Uterus (tissue), 4 donors: ENCODE measurements around the gene PAK2. TPM values are rescaled to one million over a fixed set of nuclear protein-coding genes. Genes with fewer than 3 reads are reported as not detected.

Experiments used
- DNase-seq, 2 donors: peaks; one replicate each; pipeline ENCODE4 v3.0.0-alpha.2; 2019 to 2020
- H3K27ac ChIP-seq, 2 donors: fragments of 200-600 bp; sonication (generic); 1 replicate in 1 of 2; 2 replicates in 1 of 2; pipeline ENCODE4 v1.5.1; 2016 to 2018
- H3K27me3 ChIP-seq, 2 donors: fragments of 200-600 bp; sonication (generic); one replicate each; pipeline ENCODE4 v1.5.1; 2018 to 2019; ENCODE audit warnings: control low read depth in 1 of 2
- H3K36me3 ChIP-seq, 2 donors: fragments of 200-600 bp; sonication (generic); one replicate each; pipeline ENCODE4 v1.5.1; 2019; ENCODE audit warnings: control low read depth in 1 of 2
- H3K4me1 ChIP-seq, 2 donors: fragments of 200-600 bp; sonication (generic); one replicate each; pipeline ENCODE4 v1.5.1; 2018 to 2019; ENCODE audit warnings: control low read depth in 1 of 2
- H3K4me3 ChIP-seq, 2 donors: fragments of 200-600 bp; sonication (generic); 1 replicate in 1 of 2; 2 replicates in 1 of 2; pipeline ENCODE4 v1.5.1; 2018 to 2019; ENCODE audit warnings: mild to moderate bottlenecking in 1 of 2
- H3K9me3 ChIP-seq, 2 donors: fragments of 200-600 bp; sonication (generic); one replicate each; pipeline ENCODE4 v1.5.1; 2019; ENCODE audit warnings: control low read depth in 1 of 2
- CTCF ChIP-seq, 4 experiments: fragments of 200-600 bp in 2 of 4; fragments of 450-650 bp in 2 of 4; sonication (generic) in 2 of 4; IDR thresholded peaks; one replicate each; pipeline ENCODE4 v1.5.1; 2016 to 2019; ENCODE audit warnings: antibody characterized with exemption in 4 of 4, mild to moderate bottlenecking in 2 of 4, moderate library complexity in 1 of 4
- POLR2A ChIP-seq, 2 donors: fragments of 450-650 bp; IDR thresholded peaks; one replicate each; pipeline ENCODE4 v1.6.1; 2016; ENCODE audit warnings: antibody characterized with exemption in 2 of 2, mild to moderate bottlenecking in 1 of 2, moderate library complexity in 1 of 2
- intact Hi-C: fragments of 100-400 bp; cut with DNase I; formaldehyde crosslinking; loops from one replicate; pipeline ENCODE4 v1.15.1; 2023; ENCODE audit warnings: low total_unique reads
- total RNA-seq, 4 donors: library from RNA; depleted of rRNA in 3 of 4; stranded (reverse); fragments of >200 nt in 3 of 4; gene quantifications; one replicate each; pipeline versions ENCODE4 v1.1.0 to v1.2.4, GENCODE V29; 2014 to 2023
- donor health status: DM: yes; HTN: yes; CAD: no.

The PAK2 gene
- total RNA-seq, 4 donors from 2014 or later = 22.1 to 65.8 (median 49.5) TPM

DNA sequence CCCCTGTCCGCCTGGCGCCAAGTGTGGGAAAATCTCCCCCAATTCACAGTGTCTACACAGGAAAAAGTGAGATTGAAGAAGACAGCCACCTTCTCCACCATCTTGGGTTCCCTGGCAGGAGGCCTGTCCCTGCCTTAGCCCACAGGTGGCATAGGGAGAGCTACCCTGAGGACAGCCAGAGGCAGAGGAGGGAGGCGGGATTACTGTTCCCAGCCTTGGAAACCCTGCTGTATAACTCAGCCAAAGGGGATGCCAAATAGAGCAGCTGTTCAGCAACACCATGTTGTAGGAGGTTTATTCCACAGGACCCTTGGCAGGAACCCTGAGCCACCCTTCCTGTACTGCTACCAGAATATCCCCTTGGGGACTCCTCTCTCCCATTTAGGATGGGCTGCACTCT, 54.8 kb downstream of the PAK2 start:
- Histone ChIP-seq H3K27me3 (no peaks in the 10 kb centered on the region), H3K9me3 (no peaks in the 10 kb centered on the region), H3K4me3 (no peak overlapping the region), H3K36me3 (no peaks in the 10 kb centered on the region), H3K27ac (no peak overlapping the region), H3K4me1 (no peaks in the 10 kb centered on the region)
- DNase-seq = no peak
- intact Hi-C loops = no loop called here
- TF ChIP-seq CTCF (IDR thresholded peaks at IDR 0.05) = no peak
- TF ChIP-seq POLR2A (IDR thresholded peaks at IDR 0.05) = no peak

- no peaks in the 10 kb centered on the region for H3K27me3 ChIP-seq
- H3K27ac ChIP-seq = no peak overlapping the region
- H3K36me3 ChIP-seq = no peaks in the 10 kb centered on the region
- intact Hi-C loops = no loop called here
- H3K4me3 ChIP-seq = no peak overlapping the region
- H3K9me3 ChIP-seq = no peaks in the 10 kb centered on the region
- H3K4me1 ChIP-seq = no peaks in the 10 kb centered on the region
- DNase-seq = no peak
- TF ChIP-seq POLR2A (IDR thresholded peaks at IDR 0.05) = no peak
- no peak for TF ChIP-seq CTCF (IDR thresholded peaks at IDR 0.05)
Observed at GRCh38 chr3:196796317-196796716, 56.7 kb downstream of the PAK2 start.

DNA sequence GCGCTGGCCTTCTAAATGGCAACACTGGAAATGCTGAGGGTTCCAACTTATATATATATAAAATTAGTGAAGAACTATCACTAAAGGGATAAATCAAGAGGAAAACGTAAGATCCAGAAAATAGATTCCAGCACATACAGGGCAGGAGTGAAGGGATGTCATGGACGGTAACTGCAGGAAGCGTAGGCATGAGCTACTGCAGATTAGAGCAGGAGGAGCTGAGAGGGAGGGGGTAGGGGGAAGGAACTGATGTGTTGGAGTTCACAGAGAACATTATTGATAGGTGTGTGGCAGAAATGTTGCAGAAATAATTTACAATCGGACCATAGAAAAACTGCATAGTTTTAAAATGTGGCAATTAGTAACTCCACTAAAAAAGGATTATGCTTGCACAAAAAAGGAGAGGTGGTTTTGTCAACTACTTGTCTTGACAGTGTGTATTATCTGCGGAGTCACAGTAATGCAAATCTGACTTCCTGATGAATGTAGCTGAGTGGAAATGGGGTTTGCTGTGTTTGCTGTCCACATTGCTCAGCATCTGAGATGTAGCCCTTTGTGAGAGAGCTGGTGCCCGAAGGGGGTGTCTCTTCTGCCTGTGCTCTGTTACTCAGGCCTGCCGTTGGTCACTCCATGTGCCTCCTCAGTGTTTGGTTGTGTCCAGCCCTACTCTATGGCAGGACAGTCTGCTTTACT, 61.2 kb downstream of the PAK2 start:
- Histone ChIP-seq H3K4me3 (no peak overlapping the region), H3K27me3 (no peaks in the 10 kb centered on the region), H3K36me3 (no peaks in the 10 kb centered on the region), H3K9me3 (no peaks in the 10 kb centered on the region), H3K27ac (no peak overlapping the region), H3K4me1 (no peaks in the 10 kb centered on the region)
- no peak for DNase-seq
- TF ChIP-seq POLR2A (IDR thresholded peaks at IDR 0.05) = no peak
- no peak for TF ChIP-seq CTCF (IDR thresholded peaks at IDR 0.05)
- intact Hi-C loops = no loop called here

DNA sequence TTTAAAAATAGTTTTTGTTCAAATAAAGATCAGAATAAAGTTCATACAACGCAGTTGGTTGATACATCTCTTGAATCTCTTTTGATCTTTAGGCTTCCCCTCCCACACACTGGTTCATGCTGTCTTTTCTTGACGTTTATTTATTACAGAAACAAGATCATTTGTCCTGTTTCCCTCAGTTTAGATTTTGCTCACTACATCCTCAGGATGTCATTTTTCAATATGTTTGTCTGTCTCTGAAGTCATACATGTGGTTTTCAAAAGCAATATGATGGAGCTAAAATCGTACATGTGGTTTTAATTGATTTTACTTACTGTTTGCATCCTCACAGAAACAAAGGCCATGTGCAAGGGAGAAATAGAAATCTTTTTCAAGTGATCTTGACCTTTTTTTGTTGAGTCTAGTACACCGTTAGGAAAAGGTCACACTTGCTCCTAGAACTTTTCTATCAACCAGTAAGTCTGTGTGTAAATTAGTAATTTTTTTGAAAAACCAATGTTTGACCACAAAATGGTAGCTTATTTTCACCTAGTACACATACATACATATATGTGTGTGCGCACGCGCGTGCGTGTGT, 64.3 kb downstream of the PAK2 start:
- Histone ChIP-seq H3K4me3 (no peak overlapping the region), H3K27me3 (no peaks in the 10 kb centered on the region), H3K36me3 (no peaks in the 10 kb centered on the region), H3K4me1 (no peaks in the 10 kb centered on the region), H3K27ac (no peak overlapping the region), H3K9me3 (no peaks in the 10 kb centered on the region)
- no peak for TF ChIP-seq CTCF (IDR thresholded peaks at IDR 0.05)
- no peak for TF ChIP-seq POLR2A (IDR thresholded peaks at IDR 0.05)
- intact Hi-C loops = no loop called here
- no peak for DNase-seq

- no peaks in the 10 kb centered on the region for H3K4me1 ChIP-seq
- H3K4me3 ChIP-seq = no peak overlapping the region
- intact Hi-C loops = no loop called here
- no peaks in the 10 kb centered on the region for H3K36me3 ChIP-seq
- H3K27me3 ChIP-seq = no peaks in the 10 kb centered on the region
- H3K27ac ChIP-seq = no peak overlapping the region
- no peak for DNase-seq
- H3K9me3 ChIP-seq = no peaks in the 10 kb centered on the region
- TF ChIP-seq POLR2A (IDR thresholded peaks at IDR 0.05) = no peak
- TF ChIP-seq CTCF (IDR thresholded peaks at IDR 0.05) = no peak
Observed at GRCh38 chr3:196804773-196805172, 65.1 kb downstream of the PAK2 start.
